G401 (cell line): ENCODE measurements around the gene STAP2. TPM values are rescaled to one million over a fixed set of nuclear protein-coding genes. Genes with fewer than 3 reads are reported as not detected.

Experiments
- DNase-seq: peaks from one replicate; pipeline ENCODE4 v3.0.0-alpha.2; 2015; ENCODE audit warnings: low spot score
- in situ Hi-C: cut with HindIII; loops from 2 replicates; pipeline ENCODE4 v1.10.0; 2016; ENCODE audit warnings: low sequenced_read_pairs, mixed read lengths
- total RNA-seq: library from RNA; depleted of rRNA; stranded (reverse); fragments of >200 nt; shearing (Covaris generic); gene quantifications from 2 replicates; pipeline ENCODE4 v1.2.3, GENCODE V29; 2014; rRNA removed

STAP2 gene, protein sequence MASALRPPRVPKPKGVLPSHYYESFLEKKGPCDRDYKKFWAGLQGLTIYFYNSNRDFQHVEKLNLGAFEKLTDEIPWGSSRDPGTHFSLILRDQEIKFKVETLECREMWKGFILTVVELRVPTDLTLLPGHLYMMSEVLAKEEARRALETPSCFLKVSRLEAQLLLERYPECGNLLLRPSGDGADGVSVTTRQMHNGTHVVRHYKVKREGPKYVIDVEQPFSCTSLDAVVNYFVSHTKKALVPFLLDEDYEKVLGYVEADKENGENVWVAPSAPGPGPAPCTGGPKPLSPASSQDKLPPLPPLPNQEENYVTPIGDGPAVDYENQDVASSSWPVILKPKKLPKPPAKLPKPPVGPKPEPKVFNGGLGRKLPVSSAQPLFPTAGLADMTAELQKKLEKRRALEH
- total RNA-seq: 26.0 and 29.8 TPM in 2 replicates

DNA sequence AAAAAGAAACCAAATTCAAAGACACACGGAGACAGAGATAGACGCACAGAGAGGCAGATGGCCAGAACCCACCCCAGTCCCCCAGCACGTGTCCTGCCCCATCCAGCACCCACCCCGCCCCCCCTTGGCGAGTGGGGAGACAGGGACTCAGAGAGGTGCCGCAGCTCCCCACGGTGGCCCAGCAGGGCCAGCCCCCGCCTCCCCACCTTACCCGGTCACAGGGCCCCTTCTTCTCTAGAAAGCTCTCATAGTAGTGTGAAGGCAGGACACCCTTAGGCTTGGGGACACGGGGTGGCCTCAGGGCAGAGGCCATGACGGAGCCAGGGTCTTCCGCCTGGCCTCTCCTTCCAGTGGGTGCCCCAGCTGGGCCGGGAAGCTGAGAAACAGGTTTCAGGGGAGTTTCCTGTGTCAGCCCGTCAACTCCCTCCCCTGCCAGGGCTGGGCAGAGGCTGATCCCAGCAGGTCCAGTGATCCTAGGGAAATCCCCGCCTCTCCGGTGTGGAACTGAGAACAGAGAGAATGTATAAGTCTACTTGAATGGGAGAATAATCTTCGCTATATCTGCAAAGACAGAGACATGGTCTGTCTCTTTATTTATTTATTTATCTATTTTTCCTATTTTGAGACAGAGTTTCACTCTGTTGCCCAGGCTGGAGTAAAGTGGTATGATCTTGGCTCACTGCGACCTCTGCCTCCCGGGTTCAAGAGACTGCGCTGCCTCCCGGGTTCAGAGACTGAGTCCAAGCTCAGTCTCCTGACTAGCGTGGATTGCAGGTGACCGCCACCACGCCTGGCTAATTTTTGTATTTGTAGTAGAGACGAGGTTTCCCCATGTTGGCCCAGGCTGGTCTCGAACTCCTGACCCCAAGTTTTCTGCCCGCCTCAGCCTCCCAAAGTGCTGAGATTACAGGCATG lies at the start of gene STAP2:
STAP2 (minus strand) TSS at position 387 of the 915 bp plus-strand sequence; CDS start at position 313, 74 bp downstream.
- no peak for DNase-seq
- in situ Hi-C loops: no loop called here

DNA sequence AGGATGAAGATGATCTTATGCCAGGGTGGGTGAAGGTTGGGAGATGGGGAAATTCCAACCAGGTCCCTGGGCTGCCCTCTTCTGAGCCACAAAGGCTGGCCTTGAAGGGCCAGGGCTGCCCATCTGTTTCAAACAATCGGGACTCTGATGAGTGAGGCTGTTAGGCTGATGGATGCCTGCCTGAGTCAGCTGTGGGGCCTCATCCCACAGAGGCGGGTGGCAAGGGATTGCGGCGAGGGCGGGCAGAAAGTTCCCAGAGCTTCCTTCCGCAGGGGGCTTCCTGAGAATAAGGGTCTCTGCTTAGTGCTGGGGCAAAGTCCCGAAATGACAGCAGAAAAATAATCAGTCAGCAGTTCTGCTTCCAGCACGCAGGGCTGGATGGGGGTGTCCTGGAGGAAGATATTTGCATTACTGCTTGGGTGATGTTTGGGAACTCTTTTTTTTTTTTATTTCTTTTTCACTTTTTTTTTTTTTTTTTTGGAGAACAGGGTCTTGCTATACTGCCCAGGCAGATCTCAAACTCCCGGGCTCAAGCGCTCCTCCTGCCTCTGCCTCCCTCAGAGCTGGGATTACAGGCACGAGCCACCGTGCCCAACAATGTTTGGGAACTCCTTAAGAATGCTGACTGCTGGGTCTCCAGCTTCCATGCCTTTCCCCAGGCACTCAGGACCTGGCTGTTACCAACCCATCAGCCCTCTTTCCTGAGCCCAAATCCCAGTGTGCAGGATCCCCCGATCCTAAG lies 47.6 kb upstream of the STAP2 start:
- in situ Hi-C loops: no loop called here
- no peak for DNase-seq

DNA sequence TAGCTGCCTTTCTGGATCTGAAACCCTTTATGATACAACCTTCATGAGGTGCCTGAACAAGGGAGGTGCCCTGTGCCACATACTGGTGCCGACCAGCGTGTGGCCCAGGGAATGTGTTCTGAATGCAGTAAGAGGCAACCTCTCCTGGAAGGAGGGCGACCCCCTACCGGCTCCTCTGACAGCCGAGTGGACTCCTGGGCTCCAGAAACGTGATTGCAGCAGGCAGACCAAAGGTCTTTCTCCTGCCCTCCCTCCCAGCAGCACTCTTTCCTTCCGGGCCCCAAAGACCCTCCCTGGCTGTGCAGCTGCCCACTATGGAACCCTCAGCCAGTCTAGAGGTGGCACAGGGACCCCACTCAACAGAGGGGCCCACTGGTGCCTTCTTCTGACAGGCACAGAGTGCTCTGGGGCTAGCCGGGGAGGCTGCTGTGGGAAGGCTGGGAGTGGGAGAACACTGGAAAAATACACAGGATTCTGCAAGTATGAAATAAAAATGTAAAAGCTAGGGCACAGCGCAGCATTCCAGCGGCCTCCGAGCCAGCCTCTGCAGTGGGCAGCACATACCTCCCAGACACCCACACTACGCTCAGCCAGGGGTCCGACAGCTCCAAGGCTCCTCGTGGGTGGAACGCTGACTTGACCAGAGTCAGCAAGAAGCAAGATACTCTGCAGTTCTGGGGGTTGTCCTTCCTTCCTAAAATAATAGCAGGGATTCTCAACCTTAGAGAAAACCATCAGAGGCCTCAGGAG lies 46.8 kb upstream of the STAP2 start:
- in situ Hi-C loops: no loop called here
- no peak for DNase-seq

DNA sequence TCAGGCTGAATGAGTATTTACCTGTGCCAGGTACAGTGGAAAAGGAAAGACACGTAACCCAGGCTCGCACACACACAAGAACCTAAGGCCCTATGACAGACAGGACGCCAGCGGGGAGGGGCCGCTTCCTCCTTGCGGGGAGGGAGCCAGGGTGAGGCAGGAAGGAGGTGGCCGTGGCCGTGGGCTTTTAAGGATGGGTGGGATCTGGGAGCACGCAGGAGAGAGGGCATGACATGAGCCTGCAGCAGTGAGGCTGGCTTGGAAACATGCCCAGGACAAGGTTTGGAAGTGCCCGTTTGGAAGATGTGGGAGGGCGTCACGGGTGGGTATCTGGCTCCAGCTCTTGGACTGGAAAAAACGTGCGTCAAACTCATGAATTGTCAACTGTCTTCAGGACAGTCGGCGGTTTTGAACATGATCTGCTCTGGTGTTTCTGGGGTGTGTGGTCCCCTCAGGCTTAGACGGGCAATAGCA lies 41.7 kb upstream of the STAP2 start:
- in situ Hi-C loops: no loop called here
- no peak for DNase-seq

DNA sequence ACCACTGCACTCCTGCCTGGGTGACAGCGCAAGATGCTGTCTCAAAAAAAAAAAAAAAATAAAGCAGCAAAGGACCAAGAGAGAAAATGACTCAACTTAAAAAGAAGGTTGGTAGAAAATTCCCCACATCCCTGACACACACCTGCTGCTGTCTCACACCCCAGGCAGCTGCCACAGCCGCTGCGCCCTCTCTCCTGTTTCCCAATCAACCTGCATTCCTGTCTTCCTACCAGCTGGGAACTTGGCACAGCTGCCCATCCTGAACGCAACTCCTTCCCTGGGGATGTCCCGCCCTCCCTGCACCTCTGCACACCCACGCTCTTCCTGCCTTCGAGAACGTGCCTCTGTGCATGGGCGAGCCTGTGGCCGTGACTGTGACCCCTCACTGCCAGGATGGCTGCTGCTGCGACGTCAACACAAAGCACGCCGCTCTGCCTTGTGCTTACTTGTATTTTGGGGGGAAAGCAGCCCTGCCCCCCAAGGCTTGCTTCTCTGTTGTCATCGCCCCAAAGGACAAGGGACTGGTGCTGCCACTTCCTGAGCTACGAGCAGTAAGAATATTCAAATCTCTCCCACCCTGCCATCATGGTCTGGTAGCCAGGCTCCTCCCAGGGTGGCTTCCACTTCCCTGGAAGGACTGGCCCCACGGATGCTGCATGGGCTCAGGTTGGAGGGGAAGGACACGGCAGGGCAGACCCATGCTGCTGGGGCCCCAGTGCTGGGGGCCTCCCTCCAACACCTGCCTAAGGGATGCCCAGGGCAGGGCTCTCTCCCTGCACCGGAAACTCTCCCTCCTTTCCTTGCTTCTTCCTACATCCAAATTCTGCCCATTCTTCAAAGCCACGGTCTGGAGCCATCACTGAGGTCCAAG lies 41.0 kb upstream of the STAP2 start:
- in situ Hi-C loops: no loop called here
- no peak for DNase-seq

DNA sequence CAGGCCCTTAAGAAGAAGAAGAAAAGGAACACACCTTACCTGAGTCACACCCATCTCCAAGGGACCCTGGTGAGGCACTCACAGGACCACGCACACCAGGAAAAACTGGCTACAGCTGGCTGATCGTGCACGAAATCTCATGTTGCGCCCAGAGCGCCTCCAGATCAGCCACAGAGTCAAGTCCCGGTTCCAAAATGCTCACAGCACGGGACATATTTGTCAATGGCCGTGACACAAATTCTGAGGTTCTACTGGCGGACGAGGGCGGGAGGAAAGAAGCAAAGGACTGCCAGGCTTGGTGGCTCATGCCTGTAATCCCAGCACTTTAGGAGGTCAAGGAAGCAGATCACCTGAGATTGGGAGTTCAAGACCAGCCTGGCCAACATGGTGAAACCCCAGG lies 40.3 kb upstream of the STAP2 start:
- in situ Hi-C loops: no loop called here
- no peak for DNase-seq

DNA sequence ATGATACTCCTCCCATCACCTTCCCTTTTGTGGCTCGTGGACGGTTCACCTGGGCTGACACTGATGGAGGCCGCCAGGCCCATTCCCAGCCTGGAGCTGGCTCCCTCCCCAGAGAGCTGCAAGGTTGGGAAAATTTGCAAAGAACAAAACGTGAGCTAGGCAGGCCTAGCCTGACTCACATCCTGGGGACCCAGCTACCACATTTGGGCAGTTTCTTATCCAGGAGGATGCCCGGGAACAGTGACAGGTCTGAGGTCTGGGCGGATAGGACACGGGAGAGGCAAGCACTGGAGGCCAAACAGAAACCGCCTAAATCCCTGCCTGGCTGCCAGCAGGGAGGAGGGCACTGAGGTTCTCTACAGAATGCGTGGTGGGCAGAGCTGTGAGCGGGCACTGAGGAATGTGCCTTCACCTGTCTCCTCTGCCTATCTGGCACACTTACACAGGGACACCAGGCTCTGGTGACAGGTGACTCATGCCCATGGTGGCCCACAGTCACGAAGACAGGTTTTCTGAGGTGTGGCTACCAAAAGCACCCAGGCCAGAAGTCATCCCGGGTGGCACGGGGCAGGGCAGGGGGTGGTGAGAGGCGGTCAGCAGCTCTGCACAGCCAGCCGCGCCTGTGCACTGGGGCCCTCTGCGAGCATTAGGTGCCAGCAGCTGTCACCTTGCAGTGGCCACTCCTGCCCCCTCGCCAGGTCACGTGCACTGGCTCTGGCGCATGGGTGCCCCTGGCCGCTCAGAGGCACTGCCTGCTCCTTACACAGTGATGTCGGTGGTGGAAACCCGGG lies 38.6 kb upstream of the STAP2 start:
- DNase-seq: no peak
- in situ Hi-C loops: no loop called here

DNA sequence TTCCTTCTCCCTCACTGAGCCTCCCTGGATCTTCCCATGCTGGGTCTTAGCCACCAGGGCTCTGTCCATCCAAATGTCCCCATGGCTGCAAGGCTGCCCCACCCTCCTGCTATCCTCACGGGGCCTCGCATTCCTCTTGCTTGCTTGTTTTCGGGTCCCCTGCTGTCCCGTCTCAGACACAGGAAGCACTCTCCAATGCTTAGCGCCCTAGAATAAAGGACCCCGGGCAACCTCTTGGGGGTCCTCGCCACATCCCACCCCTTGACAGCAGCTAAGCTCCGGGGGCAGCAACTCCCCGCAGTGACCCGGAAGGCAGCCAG lies 38.0 kb upstream of the STAP2 start:
- no peak for DNase-seq
- in situ Hi-C loops: no loop called here

DNA sequence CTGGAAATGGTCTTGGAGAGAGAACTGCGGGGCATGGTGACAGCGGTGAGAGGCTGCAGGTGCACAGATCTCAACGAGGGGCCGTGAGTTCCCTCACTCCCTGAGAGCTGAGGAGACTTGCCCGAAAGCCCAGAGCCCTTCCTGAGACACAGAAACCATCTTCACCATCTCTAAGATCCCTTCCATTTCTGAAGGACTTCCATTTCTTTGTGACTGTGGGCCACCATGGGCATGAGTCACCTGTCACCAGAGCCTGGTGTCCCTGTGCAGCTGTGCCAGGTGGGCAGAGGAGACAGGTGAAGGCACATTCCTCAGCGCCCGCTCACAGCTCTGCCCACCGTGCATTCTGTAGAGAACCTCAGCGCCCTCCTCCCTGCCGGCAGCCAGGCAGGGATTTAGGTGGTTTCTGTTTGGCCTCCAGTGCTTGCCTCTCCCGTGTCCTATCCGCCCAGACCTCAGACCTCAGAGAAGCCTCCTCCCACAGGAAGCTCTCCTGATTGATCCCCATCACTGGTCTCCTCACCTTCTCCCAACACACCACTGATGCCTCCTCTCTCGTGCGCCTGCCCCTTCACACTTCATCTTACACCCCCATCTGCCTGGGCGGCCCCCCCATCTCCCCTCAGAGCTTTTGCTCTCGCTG lies 37.5 kb upstream of the STAP2 start:
- DNase-seq: no peak
- in situ Hi-C loops: no loop called here

DNA sequence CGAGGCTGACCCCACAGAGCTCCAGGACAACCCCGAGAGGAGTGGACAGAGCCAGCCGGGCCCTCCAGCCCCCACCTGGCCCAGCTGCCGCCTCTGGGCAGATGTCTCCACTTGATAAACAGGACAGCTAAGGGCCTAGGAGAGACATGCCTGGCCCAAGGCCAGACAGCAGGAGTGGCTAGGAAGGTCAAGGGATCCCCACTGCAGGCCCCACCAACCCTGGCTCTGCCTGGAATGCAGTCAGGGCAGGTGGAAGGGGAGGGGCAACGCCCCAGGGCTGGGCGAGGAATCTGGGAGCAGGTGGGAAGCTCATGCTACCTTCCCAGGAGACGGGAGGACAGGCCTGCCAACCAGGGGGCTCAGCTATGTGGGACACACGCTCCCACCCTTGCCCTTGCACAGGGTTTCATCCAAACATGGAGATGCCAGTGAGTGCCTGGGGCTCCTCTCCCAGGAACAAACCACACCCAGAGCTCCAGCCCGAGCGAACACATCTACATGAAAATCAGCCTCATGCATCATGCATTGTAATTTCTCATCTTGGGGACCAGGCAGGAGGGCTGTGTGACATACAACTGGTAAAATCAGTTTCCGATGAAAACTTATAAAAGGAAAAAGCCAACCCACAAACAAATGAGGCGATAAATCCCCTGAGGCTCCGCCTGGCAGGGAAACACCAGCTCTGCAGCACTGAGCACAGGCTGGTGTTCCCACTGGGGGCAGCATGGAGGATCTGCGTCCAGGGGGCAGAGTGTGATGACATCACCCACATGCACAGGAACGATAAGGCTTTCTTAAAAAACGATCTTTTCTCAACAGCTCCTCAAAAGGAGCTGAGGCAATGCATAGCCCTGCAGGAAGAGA lies 36.8 kb upstream of the STAP2 start:
- DNase-seq: no peak
- in situ Hi-C loops: no loop called here

DNA sequence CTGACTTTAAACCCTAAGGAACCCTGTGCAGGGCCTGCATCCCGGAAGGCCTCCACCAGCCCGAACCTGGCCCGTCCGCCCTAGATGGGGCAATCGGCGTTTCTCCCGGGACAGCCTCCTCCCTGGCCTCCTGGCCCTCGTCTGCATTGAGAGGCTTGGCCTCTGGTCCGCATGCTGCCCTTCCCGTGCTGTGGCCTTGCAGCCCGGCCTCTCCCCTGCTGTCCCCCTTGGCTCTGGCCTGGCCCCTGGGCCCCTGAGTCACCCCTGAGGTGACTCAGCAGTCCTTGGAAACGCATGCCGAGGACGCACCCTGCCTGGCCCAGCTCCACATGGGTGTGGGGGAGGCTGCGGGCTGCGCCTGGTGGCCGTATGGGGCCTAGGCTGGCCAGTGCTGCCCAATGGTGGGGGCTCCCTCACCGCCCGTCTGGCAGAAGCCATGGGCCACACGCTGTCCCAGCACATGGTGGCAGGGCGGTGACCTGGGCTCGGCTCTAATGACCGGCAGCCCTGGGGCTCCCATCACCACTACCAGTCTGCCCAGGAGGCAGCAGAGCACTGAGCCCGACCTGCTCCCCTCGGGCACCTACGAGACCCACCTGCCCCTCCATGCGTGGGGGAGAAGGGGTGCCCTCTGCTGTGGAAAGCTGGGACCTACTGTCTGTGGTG lies 36.0 kb upstream of the STAP2 start:
- no peak for DNase-seq
- in situ Hi-C loops: no loop called here

DNA sequence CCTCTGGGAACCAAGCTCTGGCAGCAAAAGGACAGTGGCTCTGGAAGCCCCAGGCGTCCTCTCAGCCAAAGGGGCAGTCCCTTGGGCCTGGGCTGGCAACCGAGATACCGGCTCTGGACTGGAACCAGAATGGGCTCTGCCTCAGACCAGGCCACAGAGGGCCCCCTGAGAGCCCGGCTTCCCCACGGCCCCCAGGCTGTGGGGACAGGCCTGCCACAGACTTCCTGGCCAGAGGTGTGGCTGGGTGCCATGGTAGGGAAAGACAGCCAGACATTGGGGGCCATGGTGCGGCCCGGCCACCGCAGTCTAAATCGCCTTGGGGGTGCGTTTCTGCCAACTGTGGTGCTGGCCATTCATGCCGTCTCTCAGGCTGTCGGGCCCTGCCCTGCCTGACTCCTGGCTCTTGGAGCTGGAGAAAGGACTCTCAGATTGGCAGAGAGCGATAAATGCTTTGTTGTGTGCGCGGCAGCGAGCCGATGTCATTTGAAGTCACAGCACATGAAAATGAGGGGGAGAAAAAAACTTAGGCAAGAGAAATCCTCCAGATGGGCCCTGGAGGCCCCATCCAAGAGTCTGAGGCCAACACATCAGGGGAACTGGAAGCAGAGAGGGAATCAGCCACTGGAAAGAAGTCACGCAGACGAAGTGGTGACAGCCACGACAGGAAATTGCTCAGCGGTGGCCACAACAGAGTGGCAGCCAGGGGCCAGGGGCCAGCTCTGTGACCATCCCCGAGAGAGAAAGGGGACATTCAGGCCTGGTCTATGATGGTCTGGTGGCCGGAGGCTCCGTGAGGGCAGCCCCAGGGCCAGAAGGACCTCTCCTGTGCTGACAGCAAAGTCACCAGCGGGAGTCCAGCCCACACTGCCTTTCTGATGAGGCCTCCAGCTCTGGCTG lies 35.2 kb upstream of the STAP2 start:
- in situ Hi-C loops: no loop called here
- DNase-seq: peak; percentile 74

DNA sequence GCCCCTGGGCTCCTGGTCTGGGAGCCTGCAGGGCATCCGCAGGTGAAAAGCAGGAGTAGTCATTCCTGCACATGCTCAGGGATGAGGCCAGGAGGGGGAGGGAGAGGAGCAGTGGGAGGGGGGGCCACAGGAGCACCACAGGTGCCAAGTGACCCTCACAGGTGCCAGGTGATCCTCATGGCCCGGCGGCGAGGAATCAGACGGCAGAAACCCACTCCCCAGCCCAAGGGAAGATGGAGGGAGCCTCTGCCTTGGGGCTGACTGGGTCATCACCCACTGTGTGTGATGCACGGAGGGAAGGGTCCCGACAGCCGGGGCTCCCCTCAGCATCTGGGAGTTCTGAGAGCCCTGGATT lies 34.4 kb upstream of the STAP2 start:
- in situ Hi-C loops: no loop called here
- DNase-seq: no peak

DNA sequence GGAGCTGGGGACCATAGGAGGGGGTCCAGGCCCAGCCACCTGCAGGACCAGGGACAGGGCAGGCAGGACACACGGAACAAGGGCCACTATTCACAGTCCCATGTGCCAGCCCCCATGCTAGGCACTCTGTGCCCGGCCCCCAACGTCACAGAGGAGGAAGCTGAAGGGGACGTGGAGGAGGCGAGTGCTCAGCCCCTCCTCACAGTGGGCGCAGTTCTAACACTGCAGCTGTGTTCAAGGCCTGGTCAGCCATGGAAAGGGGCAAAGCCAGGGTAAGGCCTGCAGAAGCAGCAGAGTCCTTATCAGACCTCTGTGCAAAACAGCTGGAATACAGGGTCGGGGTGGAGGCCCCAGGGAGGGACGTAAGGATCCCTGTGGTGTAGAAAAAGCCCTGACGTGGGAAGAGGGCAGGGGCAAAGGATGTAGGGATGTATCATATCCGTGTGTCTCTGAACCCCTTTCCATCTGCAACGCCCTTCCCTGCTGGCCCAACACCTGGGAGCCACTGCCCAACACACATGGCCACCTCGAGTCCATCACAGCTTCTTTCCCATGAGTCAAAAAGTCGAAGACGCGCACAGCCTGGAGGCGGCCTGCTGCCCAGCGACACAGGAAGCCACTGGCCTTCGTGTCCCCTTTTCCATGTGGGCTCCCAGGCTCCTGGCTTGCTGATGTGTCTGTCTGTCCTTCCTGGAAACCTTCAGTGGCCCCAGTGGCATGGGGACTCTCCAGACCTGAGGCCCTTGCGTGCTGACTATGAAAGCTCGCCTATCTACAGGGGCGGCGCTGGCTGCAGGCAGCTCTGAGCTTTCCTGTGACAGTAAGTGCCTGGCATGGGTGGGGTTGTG lies 33.8 kb upstream of the STAP2 start:
- no peak for DNase-seq
- in situ Hi-C loops: no loop called here
